ENCODE measurements around the gene STK32C. TPM values are rescaled to one million over a fixed set of nuclear protein-coding genes. Genes with fewer than 3 reads are reported as not detected.

Gene STK32C
- total RNA-seq, 2 donors from 2014 or later = 7.2 to 21.5 TPM

GRCh38 chr10:132335189-132336063 lies 27.7 kb upstream of the STK32C start:
- DNase-seq (ENCODE audit: low spot score) = no peak
- no peak overlapping the region for H3K27ac ChIP-seq
- intact Hi-C loops (cut with DNase I) = no loop called here
- no peaks in the 10 kb centered on the region for H3K36me3 ChIP-seq
- no peak for TF ChIP-seq CTCF (IDR thresholded peaks at IDR 0.05)
- TF ChIP-seq POLR2AphosphoS5 (IDR thresholded peaks at IDR 0.05) = no peak
- no peak for TF ChIP-seq POLR2A (IDR thresholded peaks at IDR 0.05)
- H3K4me1 ChIP-seq (replicated peaks) = no peaks in the 10 kb centered on the region
- no peaks in the 10 kb centered on the region for H3K9me3 ChIP-seq
- WGBS = 76% methylated on average over 14 of the region's 14 CpGs
- no peak overlapping the region for H3K4me3 ChIP-seq
- H3K27me3 ChIP-seq (replicated peaks; ENCODE audit: insufficient read depth) = no peaks in the 10 kb centered on the region

- WGBS = 84% methylated on average over 4 of the region's 4 CpGs
- Histone ChIP-seq H3K27me3 (replicated peaks; ENCODE audit: insufficient read depth) (no peaks in the 10 kb centered on the region), H3K27ac (no peak overlapping the region), H3K36me3 (no peaks in the 10 kb centered on the region), H3K4me3 (no peak overlapping the region), H3K9me3 (no peaks in the 10 kb centered on the region), H3K4me1 (replicated peaks) (no peaks in the 10 kb centered on the region)
- no peak for DNase-seq (ENCODE audit: low spot score)
- TF ChIP-seq POLR2A (IDR thresholded peaks at IDR 0.05) (no peak), CTCF (IDR thresholded peaks at IDR 0.05) (no peak), POLR2AphosphoS5 (IDR thresholded peaks at IDR 0.05) (no peak)
- intact Hi-C loops (cut with DNase I) = no loop called here
These were observed 27.0 kb upstream of the STK32C start for GRCh38 chr10:132334631-132335188.

GRCh38 chr10:132333386-132333785 lies 25.6 kb upstream of the STK32C start:
- no peak overlapping the region for H3K4me3 ChIP-seq
- no peaks in the 10 kb centered on the region for H3K27me3 ChIP-seq (replicated peaks; ENCODE audit: insufficient read depth)
- H3K9me3 ChIP-seq = no peaks in the 10 kb centered on the region
- DNase-seq (ENCODE audit: low spot score) = no peak
- H3K36me3 ChIP-seq = no peaks in the 10 kb centered on the region
- WGBS = 82% methylated on average over 7 of the region's 7 CpGs
- no peak overlapping the region for H3K27ac ChIP-seq
- H3K4me1 ChIP-seq (replicated peaks) = no peaks in the 10 kb centered on the region
- TF ChIP-seq CTCF (IDR thresholded peaks at IDR 0.05) (no peak), POLR2A (IDR thresholded peaks at IDR 0.05) (no peak), POLR2AphosphoS5 (IDR thresholded peaks at IDR 0.05) (no peak)
- intact Hi-C loops (cut with DNase I) = no loop called here

GRCh38 chr10:132332433-132332754 lies 24.6 kb upstream of the STK32C start:
- no peak for TF ChIP-seq POLR2AphosphoS5 (IDR thresholded peaks at IDR 0.05)
- no peak for TF ChIP-seq POLR2A (IDR thresholded peaks at IDR 0.05)
- no peak for TF ChIP-seq CTCF (IDR thresholded peaks at IDR 0.05)
- peak overlapping the region; percentile 51 to 64 for H3K4me3 ChIP-seq
- WGBS = 10% methylated on average over 16 of the region's 16 CpGs
- peak overlapping the region; percentile 18 to 50 for H3K27ac ChIP-seq
- no peaks in the 10 kb centered on the region for H3K4me1 ChIP-seq (replicated peaks)
- intact Hi-C loops (cut with DNase I) = no loop called here
- DNase-seq (ENCODE audit: low spot score) = no peak
- no peaks in the 10 kb centered on the region for H3K9me3 ChIP-seq
- H3K36me3 ChIP-seq = no peaks in the 10 kb centered on the region
- H3K27me3 ChIP-seq (replicated peaks; ENCODE audit: insufficient read depth) = no peaks in the 10 kb centered on the region

Measured in prostate gland (tissue), 2 donors.